HCT116 (cell line): ENCODE measurements around the gene RNF130.

Experiments used
- EZH2 ChIP-seq: fragments of 200-600 bp; sonication (generic); IDR thresholded peaks from 2 replicates; pipeline ENCODE4 v1.6.1; 2017; ENCODE audit warnings: antibody characterized with exemption, mixed run types
- POLR2A ChIP-seq: IDR thresholded peaks from 2 replicates; pipeline ENCODE4 v1.7.0; 2011; ENCODE audit warnings: borderline replicate concordance; ENCODE audit not compliant: insufficient read depth, insufficient read length; ENCODE audit errors: extremely low read depth
- SP1 ChIP-seq: IDR thresholded peaks from 2 replicates; pipeline ENCODE4 v1.6.1; 2012; ENCODE audit warnings: low read depth
- SRF ChIP-seq: IDR thresholded peaks from 2 replicates; pipeline ENCODE4 v1.6.1; 2012; ENCODE audit warnings: low read depth
- YY1 ChIP-seq: IDR thresholded peaks from 2 replicates; pipeline ENCODE4 v1.6.1; 2011; ENCODE audit warnings: low read length, low read depth, moderate library complexity, mild to moderate bottlenecking; ENCODE audit not compliant: insufficient replicate concordance; ENCODE audit errors: extremely low read depth
- ZFX ChIP-seq: fragments of 450-650 bp; IDR thresholded peaks from 2 replicates; pipeline ENCODE4 v1.6.1; 2017
- TF ChIP-seq, protein P1 (sequence below), 3 experiments: fragments of 200-600 bp in 1 of 3; sonication (generic) in 1 of 3; IDR thresholded peaks in 2 of 3; conservative IDR thresholded peaks in 1 of 3; 2 replicates each; pipeline ENCODE4 v1.5.1; 2012 to 2017; ENCODE audit warnings: low read depth in 2 of 3, low read length in 2 of 3, antibody characterized with exemption in 1 of 3, borderline replicate concordance in 1 of 3, control low read depth in 1 of 3, mild to moderate bottlenecking in 1 of 3, mixed read lengths in 1 of 3, mixed run types in 1 of 3, moderate library complexity in 1 of 3; ENCODE audit not compliant: insufficient read depth in 1 of 3

GRCh38 chr5:179912951-179913350, 158.6 kb downstream of the RNF130 start:
- TF ChIP-seq, protein P1, sequence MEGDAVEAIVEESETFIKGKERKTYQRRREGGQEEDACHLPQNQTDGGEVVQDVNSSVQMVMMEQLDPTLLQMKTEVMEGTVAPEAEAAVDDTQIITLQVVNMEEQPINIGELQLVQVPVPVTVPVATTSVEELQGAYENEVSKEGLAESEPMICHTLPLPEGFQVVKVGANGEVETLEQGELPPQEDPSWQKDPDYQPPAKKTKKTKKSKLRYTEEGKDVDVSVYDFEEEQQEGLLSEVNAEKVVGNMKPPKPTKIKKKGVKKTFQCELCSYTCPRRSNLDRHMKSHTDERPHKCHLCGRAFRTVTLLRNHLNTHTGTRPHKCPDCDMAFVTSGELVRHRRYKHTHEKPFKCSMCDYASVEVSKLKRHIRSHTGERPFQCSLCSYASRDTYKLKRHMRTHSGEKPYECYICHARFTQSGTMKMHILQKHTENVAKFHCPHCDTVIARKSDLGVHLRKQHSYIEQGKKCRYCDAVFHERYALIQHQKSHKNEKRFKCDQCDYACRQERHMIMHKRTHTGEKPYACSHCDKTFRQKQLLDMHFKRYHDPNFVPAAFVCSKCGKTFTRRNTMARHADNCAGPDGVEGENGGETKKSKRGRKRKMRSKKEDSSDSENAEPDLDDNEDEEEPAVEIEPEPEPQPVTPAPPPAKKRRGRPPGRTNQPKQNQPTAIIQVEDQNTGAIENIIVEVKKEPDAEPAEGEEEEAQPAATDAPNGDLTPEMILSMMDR (IDR thresholded peaks at IDR 0.05 in 2 of 3, conservative IDR thresholded peaks at IDR 0.05 in 1 of 3; ENCODE audit: borderline replicate concordance in 1 of 3, insufficient read depth in 1 of 3, low read depth in 2 of 3, low read length in 2 of 3): no peak
- TF ChIP-seq SRF (no peak), EZH2 (no peak), POLR2A (no peak), SP1 (no peak), ZFX (no peak), YY1 (no peak)
